Measurements from ENCODE around the gene AMOTL1.
A peak's percentile ranks its signal among the peaks of the same experiment; 100 is the strongest.

Gene AMOTL1

DNA sequence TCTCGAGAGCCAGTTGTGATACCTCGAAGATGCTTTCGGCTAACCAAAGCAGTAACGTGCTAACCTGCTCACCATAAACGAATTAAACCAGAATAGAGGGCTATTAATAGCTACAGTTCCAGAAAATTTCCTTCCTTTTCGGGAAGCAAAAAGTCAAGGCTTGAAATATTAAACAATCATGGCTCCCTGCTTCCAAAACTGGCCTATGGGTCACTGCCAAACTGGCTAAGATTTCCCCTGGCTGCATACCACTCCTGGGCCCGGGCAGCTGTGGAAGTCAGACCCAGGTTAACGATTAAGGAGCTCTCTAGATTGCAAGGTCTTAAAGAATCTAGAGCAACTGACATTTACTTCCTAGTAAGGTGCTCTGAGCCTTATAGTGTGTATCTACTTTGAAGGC is 1.7 kb downstream of the AMOTL1 start:
- H3K9me3 ChIP-seq, result no peaks in the 10 kb centered on the region
- no peaks in the 10 kb centered on the region for H3K36me3 ChIP-seq
- no peaks in the 10 kb centered on the region for H3K27me3 ChIP-seq
- peaks cover 20% of the 10 kb centered on the region for H3K4me1 ChIP-seq
- no peak for DNase-seq
- TF ChIP-seq, protein P1, sequence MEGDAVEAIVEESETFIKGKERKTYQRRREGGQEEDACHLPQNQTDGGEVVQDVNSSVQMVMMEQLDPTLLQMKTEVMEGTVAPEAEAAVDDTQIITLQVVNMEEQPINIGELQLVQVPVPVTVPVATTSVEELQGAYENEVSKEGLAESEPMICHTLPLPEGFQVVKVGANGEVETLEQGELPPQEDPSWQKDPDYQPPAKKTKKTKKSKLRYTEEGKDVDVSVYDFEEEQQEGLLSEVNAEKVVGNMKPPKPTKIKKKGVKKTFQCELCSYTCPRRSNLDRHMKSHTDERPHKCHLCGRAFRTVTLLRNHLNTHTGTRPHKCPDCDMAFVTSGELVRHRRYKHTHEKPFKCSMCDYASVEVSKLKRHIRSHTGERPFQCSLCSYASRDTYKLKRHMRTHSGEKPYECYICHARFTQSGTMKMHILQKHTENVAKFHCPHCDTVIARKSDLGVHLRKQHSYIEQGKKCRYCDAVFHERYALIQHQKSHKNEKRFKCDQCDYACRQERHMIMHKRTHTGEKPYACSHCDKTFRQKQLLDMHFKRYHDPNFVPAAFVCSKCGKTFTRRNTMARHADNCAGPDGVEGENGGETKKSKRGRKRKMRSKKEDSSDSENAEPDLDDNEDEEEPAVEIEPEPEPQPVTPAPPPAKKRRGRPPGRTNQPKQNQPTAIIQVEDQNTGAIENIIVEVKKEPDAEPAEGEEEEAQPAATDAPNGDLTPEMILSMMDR (IDR thresholded peaks at IDR 0.05; ENCODE audit: low read depth, low read length), result no peak
- peak overlapping the region; percentile 94 for H3K4me3 ChIP-seq (ENCODE audit: low read depth, low read length)

DNA sequence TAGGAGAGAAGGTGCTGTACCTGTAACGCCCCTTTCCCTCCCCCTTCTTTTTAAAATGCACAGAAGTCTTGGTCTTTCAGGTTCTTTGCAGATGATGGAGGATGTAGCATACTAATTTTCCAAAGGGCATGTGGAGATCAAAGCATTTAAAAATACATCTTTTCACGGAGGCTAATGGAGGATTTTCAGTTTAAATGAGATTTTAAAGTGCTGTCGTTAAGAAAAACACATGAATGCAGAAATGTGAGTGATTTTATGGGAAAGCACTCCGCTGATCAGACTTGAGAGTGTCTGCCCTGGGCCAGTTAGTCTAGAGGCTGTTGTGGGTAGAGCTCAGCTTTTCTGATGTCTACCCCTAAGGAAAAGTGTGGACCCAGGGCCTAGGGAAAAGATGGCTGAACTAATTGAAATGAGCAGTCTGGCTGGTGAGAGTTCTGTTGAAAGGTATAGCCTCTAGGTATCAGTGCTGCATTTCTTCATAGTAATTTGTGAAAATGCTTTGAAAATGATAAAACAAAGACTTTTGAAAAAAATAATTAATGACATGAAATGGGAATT is 2.5 kb downstream of the AMOTL1 start:
- TF ChIP-seq, protein P1 (IDR thresholded peaks at IDR 0.05; ENCODE audit: low read depth, low read length), result no peak
- H3K36me3 ChIP-seq, result no peaks in the 10 kb centered on the region; the same call in 1 of the 2 replicates
- no peaks in the 10 kb centered on the region for H3K27me3 ChIP-seq
- H3K4me3 ChIP-seq (ENCODE audit: low read depth, low read length), result peak overlapping the region; percentile 94
- H3K4me1 ChIP-seq, result peaks cover 16% of the 10 kb centered on the region
- H3K9me3 ChIP-seq, result no peaks in the 10 kb centered on the region
- DNase-seq, result no peak

GRCh38 chr11:94771390-94771789 is 3.2 kb downstream of the AMOTL1 start:
- Histone ChIP-seq H3K4me3 (ENCODE audit: low read depth, low read length) (no peak overlapping the region), H3K9me3 (no peaks in the 10 kb centered on the region), H3K36me3 (no peaks in the 10 kb centered on the region; the same call in 1 of the 2 replicates), H3K4me1 (peaks cover 21% of the 10 kb centered on the region), H3K27me3 (no peaks in the 10 kb centered on the region)
- TF ChIP-seq, protein P1 (IDR thresholded peaks at IDR 0.05; ENCODE audit: low read depth, low read length), result no peak
- no peak for DNase-seq

- Histone ChIP-seq H3K9me3 (no peaks in the 10 kb centered on the region), H3K4me3 (ENCODE audit: low read depth, low read length) (no peak overlapping the region), H3K36me3 (no peaks in the 10 kb centered on the region; the same call in 1 of the 2 replicates), H3K27me3 (no peaks in the 10 kb centered on the region), H3K4me1 (peaks cover 25% of the 10 kb centered on the region)
- no peak for DNase-seq
- TF ChIP-seq, protein P1 (IDR thresholded peaks at IDR 0.05; ENCODE audit: low read depth, low read length), result no peak
These were observed 3.8 kb downstream of the AMOTL1 start for GRCh38 chr11:94771951-94772350.

GRCh38 chr11:94773842-94774241 is 5.7 kb downstream of the AMOTL1 start:
- DNase-seq, result no peak
- Histone ChIP-seq H3K36me3 (no peaks in the 10 kb centered on the region; the same call in 1 of the 2 replicates), H3K27me3 (no peaks in the 10 kb centered on the region), H3K4me1 (peaks cover 22% of the 10 kb centered on the region), H3K9me3 (no peaks in the 10 kb centered on the region), H3K4me3 (ENCODE audit: low read depth, low read length) (no peak overlapping the region)
- TF ChIP-seq, protein P1 (IDR thresholded peaks at IDR 0.05; ENCODE audit: low read depth, low read length), result no peak

DNA sequence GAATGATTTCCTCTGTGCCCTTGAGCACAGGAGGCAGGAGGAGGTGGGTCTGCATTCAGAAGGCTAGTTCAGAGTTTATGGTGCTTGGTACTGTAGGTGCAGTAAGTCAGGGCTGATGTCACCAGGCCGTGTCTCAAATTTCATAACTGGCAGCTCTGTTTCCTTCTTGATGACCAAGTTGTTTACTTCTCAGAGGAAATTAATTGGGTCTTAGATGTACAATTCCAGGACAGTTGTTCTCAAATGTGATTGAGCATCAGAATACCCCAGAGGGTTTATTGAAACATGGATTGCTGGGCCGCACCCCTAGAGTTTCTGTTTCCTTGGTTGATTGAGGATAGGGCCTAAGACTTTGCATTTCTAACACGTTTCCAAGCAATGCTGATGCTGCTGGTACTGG is 6.2 kb downstream of the AMOTL1 start:
- TF ChIP-seq, protein P1 (IDR thresholded peaks at IDR 0.05; ENCODE audit: low read depth, low read length), result no peak
- H3K4me1 ChIP-seq, result peaks cover 22% of the 10 kb centered on the region
- no peaks in the 10 kb centered on the region for H3K9me3 ChIP-seq
- no peaks in the 10 kb centered on the region for H3K27me3 ChIP-seq
- no peaks in the 10 kb centered on the region; the same call in 1 of the 2 replicates for H3K36me3 ChIP-seq
- H3K4me3 ChIP-seq (ENCODE audit: low read depth, low read length), result no peak overlapping the region
- DNase-seq, result no peak
